ENCODE results near the gene TRABD2B.

The TRABD2B gene

GRCh38 chr1:47993881-47994625 lies 3.1 kb downstream of the TRABD2B start:
- Histone ChIP-seq H3K9me3 (ENCODE audit: insufficient read depth, low read length, severe bottlenecking) (no peaks in the 10 kb centered on the region), H3K4me3 (ENCODE audit: low read depth in 1 of 2, low read length in 2 of 2) (no peak overlapping the region), H3K27ac (ENCODE audit: low read length) (no peak overlapping the region), H3K9ac (ENCODE audit: low read depth, low read length) (no peak overlapping the region), H3K4me2 (ENCODE audit: insufficient read depth, low read length) (no peak overlapping the region), H3K79me2 (ENCODE audit: insufficient read depth, low read length) (no peaks in the 10 kb centered on the region), H4K20me1 (ENCODE audit: insufficient read depth, low read length) (no peaks in the 10 kb centered on the region), H3K27me3 (ENCODE audit: insufficient read depth, low read length, poor library complexity) (peaks cover 6% of the 10 kb centered on the region), H2AFZ (ENCODE audit: low read depth, low read length) (no peak overlapping the region), H3K4me1 (ENCODE audit: insufficient read depth, low read length) (no peaks in the 10 kb centered on the region), H3K36me3 (ENCODE audit: insufficient read depth, low read length) (no peaks in the 10 kb centered on the region)
- no peak for DNase-seq
- TF ChIP-seq CTCF (IDR thresholded peaks at IDR 0.05; ENCODE audit: borderline replicate concordance, extremely low read depth, low read length, poor library complexity, severe bottlenecking) = no peak
- TF ChIP-seq EZH2 (IDR thresholded peaks at IDR 0.05; ENCODE audit: borderline replicate concordance, low read depth, low read length, severe bottlenecking) = no peak
- no peak for ATAC-seq (ENCODE audit: insufficient read depth, low read depth)

GRCh38 chr1:47993416-47993740 lies 3.8 kb downstream of the TRABD2B start:
- no peak overlapping the region for H2AFZ ChIP-seq (ENCODE audit: low read depth, low read length)
- H3K4me1 ChIP-seq (ENCODE audit: insufficient read depth, low read length) = no peaks in the 10 kb centered on the region
- no peak overlapping the region for H3K4me2 ChIP-seq (ENCODE audit: insufficient read depth, low read length)
- H3K27ac ChIP-seq (ENCODE audit: low read length) = no peak overlapping the region
- H4K20me1 ChIP-seq (ENCODE audit: insufficient read depth, low read length) = no peaks in the 10 kb centered on the region
- H3K9me3 ChIP-seq (ENCODE audit: insufficient read depth, low read length, severe bottlenecking) = no peaks in the 10 kb centered on the region
- H3K9ac ChIP-seq (ENCODE audit: low read depth, low read length) = no peak overlapping the region
- ATAC-seq (ENCODE audit: insufficient read depth, low read depth) (no peak), DNase-seq (no peak)
- TF ChIP-seq EZH2 (IDR thresholded peaks at IDR 0.05; ENCODE audit: borderline replicate concordance, low read depth, low read length, severe bottlenecking) (no peak), CTCF (IDR thresholded peaks at IDR 0.05; ENCODE audit: borderline replicate concordance, extremely low read depth, low read length, poor library complexity, severe bottlenecking) (no peak)
- peaks cover 6% of the 10 kb centered on the region for H3K27me3 ChIP-seq (ENCODE audit: insufficient read depth, low read length, poor library complexity)
- H3K79me2 ChIP-seq (ENCODE audit: insufficient read depth, low read length) = no peaks in the 10 kb centered on the region
- no peaks in the 10 kb centered on the region for H3K36me3 ChIP-seq (ENCODE audit: insufficient read depth, low read length)
- H3K4me3 ChIP-seq (ENCODE audit: low read depth in 1 of 2, low read length in 2 of 2) = no peak overlapping the region

GRCh38 chr1:47992720-47993415 lies 4.3 kb downstream of the TRABD2B start:
- Histone ChIP-seq H4K20me1 (ENCODE audit: insufficient read depth, low read length) (no peaks in the 10 kb centered on the region), H3K4me2 (ENCODE audit: insufficient read depth, low read length) (no peak overlapping the region), H3K4me1 (ENCODE audit: insufficient read depth, low read length) (no peaks in the 10 kb centered on the region), H3K27me3 (ENCODE audit: insufficient read depth, low read length, poor library complexity) (peaks cover 6% of the 10 kb centered on the region), H3K36me3 (ENCODE audit: insufficient read depth, low read length) (no peaks in the 10 kb centered on the region), H3K79me2 (ENCODE audit: insufficient read depth, low read length) (no peaks in the 10 kb centered on the region), H2AFZ (ENCODE audit: low read depth, low read length) (no peak overlapping the region), H3K27ac (ENCODE audit: low read length) (no peak overlapping the region), H3K9me3 (ENCODE audit: insufficient read depth, low read length, severe bottlenecking) (no peaks in the 10 kb centered on the region), H3K4me3 (ENCODE audit: low read depth in 1 of 2, low read length in 2 of 2) (no peak overlapping the region), H3K9ac (ENCODE audit: low read depth, low read length) (no peak overlapping the region)
- DNase-seq (no peak), ATAC-seq (ENCODE audit: insufficient read depth, low read depth) (no peak)
- no peak for TF ChIP-seq EZH2 (IDR thresholded peaks at IDR 0.05; ENCODE audit: borderline replicate concordance, low read depth, low read length, severe bottlenecking)
- TF ChIP-seq CTCF (IDR thresholded peaks at IDR 0.05; ENCODE audit: borderline replicate concordance, extremely low read depth, low read length, poor library complexity, severe bottlenecking) = no peak

All from DND-41 (cell line).